ENCODE results near the gene UFL1.

The UFL1 gene

DNA sequence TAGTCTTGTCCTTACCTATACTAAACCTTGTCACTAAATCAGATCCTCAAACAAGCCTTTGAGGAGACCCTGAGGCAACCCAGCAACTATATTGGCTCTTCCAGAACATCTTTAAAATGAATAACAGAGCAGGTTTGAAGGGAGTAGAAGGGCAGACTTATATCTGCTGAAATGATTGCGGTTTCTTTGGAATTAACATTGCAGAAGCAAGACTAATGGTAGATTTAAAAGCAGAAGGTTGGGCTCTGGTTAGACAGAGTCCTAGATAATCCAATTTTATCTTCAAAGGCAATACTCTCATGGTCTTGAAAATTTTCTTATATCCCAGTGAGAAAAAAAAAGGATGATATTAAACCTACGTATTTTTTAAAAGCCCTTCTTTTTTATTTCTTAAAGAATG lies 60.4 kb downstream of the UFL1 start:
- H3K27ac ChIP-seq, result no peak overlapping the region
- H3K4me3 ChIP-seq, result no peak overlapping the region
- no peak for DNase-seq (ENCODE audit: low read depth, low spot score)
- H3K9ac ChIP-seq (ENCODE audit: insufficient read length), result no peak overlapping the region
- TF ChIP-seq FOXP2 (optimal IDR thresholded peaks at IDR 0.05; ENCODE audit: control extremely low read depth, extremely low read length, insufficient read depth) (no peak), POLR2AphosphoS5 (IDR thresholded peaks at IDR 0.05; ENCODE audit: borderline replicate concordance, low read depth, low read length) (no peak), EZH2 (IDR thresholded peaks at IDR 0.05) (no peak)
- no peaks in the 10 kb centered on the region for H3K36me3 ChIP-seq (ENCODE audit: insufficient read depth, low read length)
- no peaks in the 10 kb centered on the region for H3K9me3 ChIP-seq (ENCODE audit: low read depth, low read length)

DNA sequence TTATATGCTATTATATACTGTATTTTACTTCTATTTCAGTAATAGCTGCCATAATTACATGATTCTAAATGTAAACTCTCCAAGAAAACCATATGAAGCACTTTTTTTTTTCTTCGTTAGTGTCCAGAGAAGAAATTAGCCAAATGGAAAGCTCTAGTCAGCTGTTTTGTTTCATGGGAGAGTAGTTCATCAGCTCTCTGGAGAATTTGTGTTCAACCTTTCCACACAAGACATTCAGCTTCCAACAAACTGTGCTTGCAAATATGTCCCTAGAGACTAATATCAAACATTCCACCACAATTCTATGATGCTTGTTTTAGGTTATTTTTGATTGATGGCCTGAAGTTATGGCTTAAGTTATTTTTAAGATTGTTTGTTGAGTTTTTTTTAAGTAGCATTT lies 60.8 kb downstream of the UFL1 start:
- Histone ChIP-seq H3K9ac (ENCODE audit: insufficient read length) (no peak overlapping the region), H3K4me3 (no peak overlapping the region), H3K36me3 (ENCODE audit: insufficient read depth, low read length) (no peaks in the 10 kb centered on the region), H3K27ac (no peak overlapping the region), H3K9me3 (ENCODE audit: low read depth, low read length) (no peaks in the 10 kb centered on the region)
- no peak for TF ChIP-seq EZH2 (IDR thresholded peaks at IDR 0.05)
- no peak for TF ChIP-seq POLR2AphosphoS5 (IDR thresholded peaks at IDR 0.05; ENCODE audit: borderline replicate concordance, low read depth, low read length)
- TF ChIP-seq FOXP2 (optimal IDR thresholded peaks at IDR 0.05; ENCODE audit: control extremely low read depth, extremely low read length, insufficient read depth), result no peak
- DNase-seq (ENCODE audit: low read depth, low spot score), result no peak

DNA sequence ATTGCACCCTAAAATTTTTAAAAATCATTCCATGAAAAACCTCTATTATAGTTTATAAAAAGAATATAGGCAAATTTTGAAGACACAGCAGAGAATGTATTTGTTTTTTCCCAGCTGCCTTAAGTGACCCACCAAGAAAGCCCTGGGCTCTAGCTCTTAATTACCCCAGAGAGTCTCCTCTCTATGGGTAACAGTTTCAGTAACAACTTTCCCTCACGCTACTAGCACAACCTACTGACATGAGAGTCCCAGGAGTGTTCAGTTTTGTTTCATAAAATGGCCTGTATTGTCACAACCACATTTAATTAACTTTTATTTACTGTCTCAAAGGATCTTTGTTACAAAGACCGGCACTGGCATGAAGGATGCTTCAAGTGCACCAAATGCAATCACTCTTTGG lies 82.8 kb downstream of the UFL1 start:
- H3K4me3 ChIP-seq, result no peak overlapping the region
- H3K36me3 ChIP-seq (ENCODE audit: insufficient read depth, low read length), result no peaks in the 10 kb centered on the region
- H3K9ac ChIP-seq (ENCODE audit: insufficient read length), result no peak overlapping the region
- no peak overlapping the region for H3K27ac ChIP-seq
- no peaks in the 10 kb centered on the region for H3K9me3 ChIP-seq (ENCODE audit: low read depth, low read length)
- DNase-seq (ENCODE audit: low read depth, low spot score), result no peak
- TF ChIP-seq POLR2AphosphoS5 (IDR thresholded peaks at IDR 0.05; ENCODE audit: borderline replicate concordance, low read depth, low read length) (no peak), FOXP2 (optimal IDR thresholded peaks at IDR 0.05; ENCODE audit: control extremely low read depth, extremely low read length, insufficient read depth) (no peak), EZH2 (IDR thresholded peaks at IDR 0.05) (no peak)
